Epithelial cell of proximal tubule (primary cell): ENCODE results near the gene SSH2. TPM values are rescaled to one million over a fixed set of nuclear protein-coding genes. Genes with fewer than 3 reads are reported as not detected.

ENCODE experiments used
- DNase-seq: peaks from one replicate; pipeline ENCODE4 v3.0.0-alpha.2; 2011; ENCODE audit warnings: low read depth
- H3K4me3 ChIP-seq: 2 replicates; pipeline ENCODE4 v1.5.1; 2011; ENCODE audit warnings: low read depth, mild to moderate bottlenecking, low read length
- CTCF ChIP-seq: conservative IDR thresholded peaks from 2 replicates; pipeline ENCODE4 v1.5.1; 2012; ENCODE audit warnings: low read depth, mild to moderate bottlenecking, low read length
- total RNA-seq: library from RNA; depleted of rRNA; stranded (reverse); fragments of >200 nt; gene quantifications from 2 replicates; pipeline ENCODE4 v1.2.3, GENCODE V29; 2015

SSH2 gene
- total RNA-seq, 1 donor from 2014 or later, result 15.2 TPM

- no peak for TF ChIP-seq CTCF
- no peak overlapping the region for H3K4me3 ChIP-seq
- DNase-seq, result no peak
Measured at GRCh38 chr17:29576214-29577000, 353.6 kb downstream of the SSH2 start.

Other genes with a start within 250 kb of the SSH2 start
- 0.29 and 2.5 TPM in 2 replicates for gene EFCAB5, start 11.4 kb upstream of the SSH2 start, total RNA-seq
- gene NSRP1, start 186.6 kb upstream of the SSH2 start, total RNA-seq, result 6.9 and 7.0 TPM in 2 replicates